ENCODE measurements around the gene PTPN13. TPM values are rescaled to one million over a fixed set of nuclear protein-coding genes. Genes with fewer than 3 reads are reported as not detected.

PTPN13 gene
- total and polyA plus RNA-seq, 12 donors, result 3.9 to 22.3 (median 14.9) TPM

DNA sequence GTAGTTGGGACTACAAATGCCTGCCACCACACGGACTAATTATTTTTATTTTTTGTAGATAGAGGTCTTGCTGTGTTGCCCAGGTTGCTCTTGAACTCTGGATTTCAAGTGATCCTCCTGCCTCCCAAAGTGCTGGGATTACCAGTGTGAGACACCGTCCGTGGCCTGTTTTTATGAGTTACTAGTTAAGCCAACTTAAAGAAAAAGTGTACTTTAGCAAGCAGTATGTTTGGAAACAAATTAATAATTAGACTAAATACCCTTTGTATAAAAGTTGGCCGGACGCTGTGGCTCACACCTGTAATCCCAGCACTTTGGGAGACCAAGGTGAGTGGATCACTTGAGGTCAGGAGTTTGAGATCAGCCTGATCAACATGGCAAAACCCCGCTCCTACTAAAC, 14.2 kb upstream of the PTPN13 start:
- Histone ChIP-seq H3K9me3 (replicated peaks in 1 of 3) (no peaks in the 10 kb centered on the region), H3K4me3 (no peak overlapping the region), H3K27ac (no peak overlapping the region), H3K27me3 (no peaks in the 10 kb centered on the region), H3K36me3 (replicated peaks in 1 of 2) (no peaks in the 10 kb centered on the region), H3K4me1 (replicated peaks in 1 of 2) (peaks cover 0 to 9% of the 10 kb centered on the region in 2 donors)
- DNase-seq, result no peak
- intact Hi-C loops (cut with DNase I), result no loop called here
- TF ChIP-seq POLR2A (IDR thresholded peaks at IDR 0.05), result no peak
- TF ChIP-seq, protein P1, sequence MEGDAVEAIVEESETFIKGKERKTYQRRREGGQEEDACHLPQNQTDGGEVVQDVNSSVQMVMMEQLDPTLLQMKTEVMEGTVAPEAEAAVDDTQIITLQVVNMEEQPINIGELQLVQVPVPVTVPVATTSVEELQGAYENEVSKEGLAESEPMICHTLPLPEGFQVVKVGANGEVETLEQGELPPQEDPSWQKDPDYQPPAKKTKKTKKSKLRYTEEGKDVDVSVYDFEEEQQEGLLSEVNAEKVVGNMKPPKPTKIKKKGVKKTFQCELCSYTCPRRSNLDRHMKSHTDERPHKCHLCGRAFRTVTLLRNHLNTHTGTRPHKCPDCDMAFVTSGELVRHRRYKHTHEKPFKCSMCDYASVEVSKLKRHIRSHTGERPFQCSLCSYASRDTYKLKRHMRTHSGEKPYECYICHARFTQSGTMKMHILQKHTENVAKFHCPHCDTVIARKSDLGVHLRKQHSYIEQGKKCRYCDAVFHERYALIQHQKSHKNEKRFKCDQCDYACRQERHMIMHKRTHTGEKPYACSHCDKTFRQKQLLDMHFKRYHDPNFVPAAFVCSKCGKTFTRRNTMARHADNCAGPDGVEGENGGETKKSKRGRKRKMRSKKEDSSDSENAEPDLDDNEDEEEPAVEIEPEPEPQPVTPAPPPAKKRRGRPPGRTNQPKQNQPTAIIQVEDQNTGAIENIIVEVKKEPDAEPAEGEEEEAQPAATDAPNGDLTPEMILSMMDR (IDR thresholded peaks at IDR 0.05), result no peak
- WGBS, 4 donors, result 93 to 97% (median 94%) methylated on average over 6 of the region's 6 CpGs

DNA sequence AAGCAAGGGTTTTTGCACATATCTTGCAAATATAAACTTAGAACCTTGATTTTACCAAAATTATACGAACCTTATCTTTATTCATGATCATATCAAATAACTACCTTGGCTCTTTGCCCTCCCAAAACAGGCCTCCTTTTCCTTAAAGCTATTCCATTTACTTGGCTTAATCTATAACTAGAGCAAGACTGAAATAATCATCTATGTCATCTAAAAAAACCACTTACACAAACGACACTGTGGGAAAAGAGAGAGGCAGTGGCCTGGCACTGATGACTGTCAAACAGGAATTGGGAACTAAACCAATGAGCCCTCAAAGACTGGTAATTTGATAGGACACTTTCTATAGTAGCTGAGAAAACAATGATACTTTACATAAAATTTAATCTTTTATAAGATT, 11.7 kb upstream of the PTPN13 start:
- Histone ChIP-seq H3K27me3 (no peaks in the 10 kb centered on the region), H3K27ac (no peak overlapping the region), H3K36me3 (replicated peaks in 1 of 2) (no peaks in the 10 kb centered on the region), H3K4me3 (peak overlapping the region in 1 of 4 donors; percentile 56), H3K9me3 (replicated peaks in 1 of 3) (no peaks in the 10 kb centered on the region), H3K4me1 (replicated peaks in 1 of 2) (peaks cover 0 to 9% of the 10 kb centered on the region in 2 donors)
- WGBS, 4 donors, result 13 to 29% (median 23%) methylated on average over 2 of the region's 2 CpGs
- intact Hi-C loops (cut with DNase I), result no loop called here
- peak in 2 of 7 donors; percentile 10 to 20 for DNase-seq
- TF ChIP-seq, protein P1 (IDR thresholded peaks at IDR 0.05), result no peak
- no peak for TF ChIP-seq POLR2A (IDR thresholded peaks at IDR 0.05)

DNA sequence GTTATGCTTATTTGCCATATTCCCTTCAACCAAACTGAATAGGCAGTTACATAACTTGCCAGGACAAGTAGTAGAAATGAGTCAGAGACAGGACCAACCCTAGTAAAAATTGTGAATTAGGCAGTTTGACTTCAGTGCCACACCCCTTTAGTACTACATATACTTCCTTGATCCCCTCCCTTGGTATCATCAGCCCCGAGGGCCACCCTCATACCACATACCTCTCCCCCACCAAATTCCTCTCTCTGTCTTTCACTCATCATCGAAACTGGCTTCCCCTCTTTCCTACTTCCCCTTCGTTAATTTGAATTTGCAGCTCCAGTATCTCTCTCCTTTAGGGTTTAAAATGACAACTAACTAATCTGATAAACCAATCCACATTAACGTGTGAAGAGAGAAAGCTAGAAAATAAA, 7.9 kb upstream of the PTPN13 start:
- peaks cover 0 to 9% of the 10 kb centered on the region in 2 donors for H3K4me1 ChIP-seq (replicated peaks in 1 of 2)
- H3K4me3 ChIP-seq, result no peak overlapping the region
- H3K27ac ChIP-seq, result no peak overlapping the region
- H3K9me3 ChIP-seq (replicated peaks in 1 of 3), result no peaks in the 10 kb centered on the region
- DNase-seq, result no peak
- 64 to 72% (median 68%) methylated on average over 4 of the region's 4 CpGs for WGBS, 4 donors
- TF ChIP-seq POLR2A (IDR thresholded peaks at IDR 0.05), result no peak
- TF ChIP-seq, protein P1 (IDR thresholded peaks at IDR 0.05), result no peak
- H3K27me3 ChIP-seq, result no peaks in the 10 kb centered on the region
- intact Hi-C loops (cut with DNase I), result no loop called here
- H3K36me3 ChIP-seq (replicated peaks in 1 of 2), result no peaks in the 10 kb centered on the region

DNA sequence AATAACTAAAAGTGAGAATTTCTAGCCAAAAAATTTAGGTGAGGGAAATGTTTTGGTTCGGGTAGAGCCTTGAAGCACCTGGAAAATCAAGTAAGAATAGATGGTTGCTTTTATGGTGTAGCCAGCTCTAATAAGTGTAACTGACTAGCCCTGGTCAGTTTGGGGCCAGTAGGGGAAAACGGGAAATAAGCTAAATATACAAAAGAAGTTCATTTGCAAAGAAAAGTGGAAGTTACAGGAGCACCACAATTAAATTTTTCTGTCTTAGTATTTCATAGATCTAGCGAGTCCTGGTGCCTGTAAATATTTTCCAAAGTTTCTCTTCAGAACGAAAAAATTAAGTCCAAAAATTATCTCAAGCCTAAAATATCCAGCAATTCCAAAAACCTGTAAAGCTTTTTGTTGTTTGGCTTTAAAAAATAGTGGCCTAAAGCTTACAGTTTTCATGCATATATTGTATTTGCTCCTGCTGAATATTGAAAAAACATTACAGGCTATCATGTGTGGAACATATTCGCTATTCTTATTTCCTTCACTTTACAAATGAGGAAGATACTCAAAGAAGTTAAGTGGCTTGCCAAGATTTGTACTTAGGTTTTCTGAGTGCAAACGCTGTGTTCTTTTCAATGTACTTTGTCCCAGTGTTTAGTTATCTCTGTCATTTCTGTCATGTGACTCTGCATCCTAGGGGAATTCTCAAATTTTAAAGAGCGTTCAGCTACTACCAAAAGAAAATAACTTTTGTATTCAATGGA, 7.3 kb upstream of the PTPN13 start:
- no peak overlapping the region for H3K4me3 ChIP-seq
- no peaks in the 10 kb centered on the region for H3K27me3 ChIP-seq
- H3K36me3 ChIP-seq (replicated peaks in 1 of 2), result no peaks in the 10 kb centered on the region
- DNase-seq, result no peak
- H3K9me3 ChIP-seq (replicated peaks in 1 of 3), result no peaks in the 10 kb centered on the region
- no peak overlapping the region for H3K27ac ChIP-seq
- WGBS, 4 donors, result 65 to 70% (median 69%) methylated on average over 7 of the region's 7 CpGs
- TF ChIP-seq, protein P1 (IDR thresholded peaks at IDR 0.05), result no peak
- TF ChIP-seq POLR2A (IDR thresholded peaks at IDR 0.05), result no peak
- intact Hi-C loops (cut with DNase I), result no loop called here
- peaks cover 0 to 9% of the 10 kb centered on the region in 2 donors for H3K4me1 ChIP-seq (replicated peaks in 1 of 2)
